K562 (cell line): ENCODE measurements around the gene DNASE1L1. TPM values are rescaled to one million over a fixed set of nuclear protein-coding genes. Genes with fewer than 3 reads are reported as not detected.
A peak's percentile ranks its signal among the peaks of the same experiment; 100 is the strongest.

Source experiments
- ATAC-seq: fragments of 200-7000 bp; cut with Tn5 transposase; 3 replicates; pipeline ENCODE4 v1.9.1; 2020; ENCODE audit warnings: moderate library complexity
- BruUV-seq: library from RNA; stranded (reverse); fragments of 400-500 nt; replicated peaks from 2 replicates; lab custom pipeline; 2021; lab: Mats Ljungman, UMichigan
- CTCF ChIA-PET: fragments of 300-600 bp; formaldehyde crosslinking; extraction: SDS; loops from one replicate; lab custom pipeline; 2021; ENCODE audit warnings: low intra/inter-chr PET ratio; lab: Yijun Ruan, JAX
- POLR2A ChIA-PET: fragments of 300-600, 350-650 bp; sonication (Branson Sonifier 250); formaldehyde crosslinking; extraction: SDS; loops from one replicate; lab custom pipeline; 2021; ENCODE audit warnings: antibody characterized with exemption, inconsistent platforms; lab: Yijun Ruan, JAX
- DNase-seq, 4 experiments: peaks; one replicate each; pipeline versions ENCODE4 v3.0.0 to v3.0.0-alpha.2; 2011 to 2018; ENCODE audit warnings: low spot score in 3 of 4, mixed read lengths in 3 of 4; ENCODE audit errors: extremely low read depth in 1 of 4
- FAIRE-seq: peaks from 2 replicates; lab custom pipeline; 2011; peaks lifted over from hg19 to GRCh38; lab: Jason Lieb, UNC
- H2AFZ ChIP-seq: 2 replicates; pipeline ENCODE4 v1.6.0; 2011; ENCODE audit warnings: low read depth, low read length, control low read depth, inconsistent platforms
- H3K27ac ChIP-seq: fragments of 200-600 bp; 3 replicates; pipeline ENCODE4 v1.8.0; 2011; ENCODE audit warnings: low read depth, mild to moderate bottlenecking, control low read depth, inconsistent platforms, low read length, moderate library complexity, mixed read lengths; ENCODE audit errors: extremely low read depth
- H3K27me3 ChIP-seq, 2 experiments: fragments of 300-600 bp in 1 of 2; 2 replicates in 1 of 2; 3 replicates in 1 of 2; pipeline versions ENCODE4 v1.6.0 to v1.8.0; 2011; ENCODE audit warnings: inconsistent platforms in 2 of 2, low read length in 2 of 2, mild to moderate bottlenecking in 1 of 2, mixed read lengths in 1 of 2, moderate library complexity in 1 of 2; ENCODE audit not compliant: control insufficient read depth in 2 of 2, insufficient read depth in 2 of 2
- H3K36me3 ChIP-seq: fragments of 300-600 bp; 3 replicates; pipeline ENCODE4 v1.8.0; 2011; ENCODE audit warnings: mild to moderate bottlenecking, low read length, inconsistent platforms; ENCODE audit not compliant: control insufficient read depth, insufficient read depth
- H3K4me1 ChIP-seq, 2 experiments: fragments of 200-600 bp in 1 of 2; replicated peaks in 1 of 2; 2 replicates in 1 of 2; 3 replicates in 1 of 2; pipeline versions ENCODE4 v1.5.1 to v1.8.0; 2011; ENCODE audit warnings: inconsistent platforms in 2 of 2, low read length in 2 of 2, mild to moderate bottlenecking in 1 of 2, mixed read lengths in 1 of 2, moderate library complexity in 1 of 2; ENCODE audit not compliant: control insufficient read depth in 2 of 2, insufficient read depth in 2 of 2
- H3K4me2 ChIP-seq: 2 replicates; pipeline ENCODE4 v1.6.1; 2011; ENCODE audit warnings: low read length, control low read depth, inconsistent platforms, mixed read lengths; ENCODE audit not compliant: insufficient read depth
- H3K4me3 ChIP-seq: fragments of 200-600 bp; sonication (generic), shearing (Covaris generic); 2 replicates; pipeline ENCODE4 v1.5.1; 2016; ENCODE audit warnings: control low read depth, inconsistent platforms
- H3K79me2 ChIP-seq: fragments of 200-600 bp; 3 replicates; pipeline ENCODE4 v1.8.0; 2011; ENCODE audit warnings: low read length, inconsistent platforms; ENCODE audit not compliant: control insufficient read depth, insufficient read depth
- H3K9ac ChIP-seq, 2 experiments: 2 replicates each; pipeline versions ENCODE4 v1.6.0 to v1.6.1; 2011; ENCODE audit warnings: low read depth in 2 of 2, low read length in 2 of 2, control low read depth in 1 of 2, inconsistent platforms in 1 of 2, mild to moderate bottlenecking in 1 of 2, mixed read lengths in 1 of 2; ENCODE audit not compliant: insufficient read depth in 1 of 2
- H3K9me1 ChIP-seq: one replicate; pipeline ENCODE4 v1.6.0; 2011; ENCODE audit warnings: inconsistent platforms, mild to moderate bottlenecking, low read length, moderate library complexity; ENCODE audit not compliant: control insufficient read depth, insufficient read depth
- H3K9me3 ChIP-seq: replicated peaks from 2 replicates; pipeline ENCODE4 v1.5.1; 2011; ENCODE audit warnings: low read depth, low read length, inconsistent platforms; ENCODE audit not compliant: control insufficient read depth, insufficient read depth
- H4K20me1 ChIP-seq: replicated peaks from 2 replicates; pipeline ENCODE4 v1.6.1; 2011; ENCODE audit warnings: low read length, inconsistent platforms, mixed read lengths; ENCODE audit not compliant: control insufficient read depth, insufficient read depth
- ATF1 ChIP-seq, 2 experiments: fragments of 450-650 bp in 1 of 2; IDR thresholded peaks; 2 replicates each; pipeline ENCODE4 v1.6.1; 2016; ENCODE audit warnings: missing compliant biosample characterization in 1 of 2, missing genetic modification characterization in 1 of 2
- CREM ChIP-seq: IDR thresholded peaks from 2 replicates; pipeline ENCODE4 v1.6.1; 2014; ENCODE audit warnings: antibody characterized with exemption, low read depth
- ELF1 ChIP-seq: fragments of 200-800 bp; sonication (Bioruptor generic); IDR thresholded peaks from 2 replicates; pipeline ENCODE4 v1.6.1; 2016; ENCODE audit warnings: missing genetic modification characterization, missing compliant biosample characterization
- FOXJ3 ChIP-seq: sonication (generic); formaldehyde crosslinking; IDR thresholded peaks from 2 replicates; pipeline ENCODE4 v1.4.0; 2020; ENCODE audit warnings: mild to moderate bottlenecking, missing genetic modification reagents
- KAT2B ChIP-seq: IDR thresholded peaks from one replicate; pipeline ENCODE4 v1.6.1; 2012; ENCODE audit warnings: low read depth, mild to moderate bottlenecking, control low read depth, inconsistent platforms, low read length, moderate library complexity
- SPI1 ChIP-seq: IDR thresholded peaks from 2 replicates; pipeline ENCODE4 v1.6.1; 2011; ENCODE audit warnings: low read depth, low read length, control low read depth, borderline replicate concordance
- ZNF384 ChIP-seq: IDR thresholded peaks from 2 replicates; pipeline ENCODE4 v1.6.1; 2012; ENCODE audit warnings: low read depth, low read length, improper control_type of control experiment
- ZNF699 ChIP-seq: fragments of 250-450 bp; sonication (Bioruptor Pico); IDR thresholded peaks from 2 replicates; pipeline ENCODE4 v1.8.0; 2021; ENCODE audit warnings: mild to moderate bottlenecking, moderate library complexity; ENCODE audit not compliant: insufficient replicate concordance
- WGBS: fragments of 100-300 bp; shearing (Covaris generic); methylation state at CpG from one replicate; pipeline ENCODE4 v1.1.6; 2016; ENCODE audit warnings: low coverage, mixed read lengths; ENCODE audit not compliant: insufficient coverage; ENCODE audit errors: missing lambda C conversion rate; 5-methylcytosine and 5-hydroxymethylcytosine counted together
- in situ Hi-C: fragments of 300-500 bp; cut with MboI; formaldehyde crosslinking; loops from 4 replicates; pipeline ENCODE4 v1.15.0; 2018; ENCODE audit warnings: inconsistent platforms, mixed read lengths
- intact Hi-C: fragments of 100-400 bp; cut with micrococcal nuclease; formaldehyde crosslinking; loops from 2 replicates; pipeline ENCODE4 v1.14.2; 2022
- polyA plus RNA-seq, 8 experiments: library from polyadenylated mRNA; depleted of rRNA in 4 of 8; stranded (reverse) in 5 of 8; unstranded in 3 of 8; fragments of >200 nt; fragmentation: Nextera tagmentation in 2 of 8; fragmentation: Illumina TruSeq in 1 of 8; extraction: Ambion mirVana in 2 of 8; extraction: Trizol in 1 of 8; gene quantifications; 2 replicates each; pipeline versions ENCODE4 v1.2.1 to v1.2.3, GENCODE V29; 2011 to 2014; ENCODE audit warnings: inconsistent platforms in 1 of 8, missing spikeins in 1 of 8
- total RNA-seq, 7 experiments: library from RNA; depleted of rRNA in 6 of 7; stranded (reverse); fragments of >200 nt in 6 of 7; fragmentation: Illumina TruSeq in 2 of 7; extraction: Trizol in 2 of 7; gene quantifications; 2 replicates each; pipeline versions ENCODE4 v1.2.1 to v1.2.3, GENCODE V29; 2011 to 2021; ENCODE audit warnings: low replicate concordance in 1 of 7
- TF ChIP-seq, protein P1 (sequence below): fragments of 450-650 bp; IDR thresholded peaks from 2 replicates; pipeline ENCODE4 v1.6.1; 2016; ENCODE audit warnings: mild to moderate bottlenecking, moderate library complexity

DNASE1L1 gene
- total and polyA plus RNA-seq, 9 of the 15 experiments (the other 6 are each of a cell fraction or from before 2014, with no cell fraction given) = 0.73 to 12.6 (median 7.9) TPM

DNA sequence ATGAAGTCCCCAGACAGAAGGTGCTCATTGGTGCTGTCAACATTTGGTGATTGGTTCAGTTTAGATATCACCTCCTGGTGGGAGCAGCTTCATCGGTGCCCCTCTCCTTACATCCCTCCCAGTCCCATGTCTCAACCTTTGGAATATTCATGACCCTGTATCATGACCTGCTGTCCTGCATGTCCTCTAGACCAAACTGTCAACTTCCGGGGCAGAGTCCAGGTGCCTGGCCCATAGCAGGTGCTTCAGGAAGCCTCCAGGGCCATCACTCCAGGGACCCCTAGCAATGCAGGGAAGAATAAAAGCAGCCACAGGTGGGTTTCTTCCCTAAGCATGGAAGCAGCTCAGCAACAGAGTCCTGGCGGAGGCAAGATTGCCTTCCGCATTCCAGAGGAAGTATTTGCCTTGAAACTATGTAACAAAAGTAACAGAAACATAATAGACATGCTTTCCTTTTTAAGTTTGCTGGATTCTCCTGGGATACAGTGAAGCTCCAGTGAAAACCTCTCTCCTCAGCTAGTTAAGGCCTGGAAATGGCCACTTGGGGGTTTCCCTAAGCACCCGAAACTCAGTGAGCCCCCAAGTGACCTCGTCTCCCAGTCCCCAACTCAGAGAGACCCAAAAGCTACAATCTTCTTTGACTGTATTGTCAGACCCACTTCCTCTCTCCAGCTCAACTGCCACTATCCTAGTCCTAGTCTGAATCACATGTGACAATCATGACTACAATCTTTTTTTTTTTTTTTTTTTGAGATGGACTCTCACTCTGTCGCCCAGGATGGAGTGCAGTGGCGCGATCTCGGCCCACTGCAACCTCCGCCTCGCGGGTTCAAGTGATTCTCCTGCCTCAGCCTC lies 18.1 kb upstream of the DNASE1L1 start:
- WGBS = 78% methylated on average over 4 of the region's 13 CpGs
- in situ Hi-C loops = no loop called here
- H2AFZ ChIP-seq = 0 out of 2 replicates have a peak overlapping the region, but pooled peaks have one; percentile 35
- H4K20me1 ChIP-seq = no peaks in the 10 kb centered on the region
- H3K4me2 ChIP-seq = peak overlapping the region; percentile 20; the same call in 1 of the 2 replicates
- peak overlapping the region in 1 of 2 experiments; percentile 19; a peak in 1 of 4 replicates for H3K9ac ChIP-seq
- no peaks in the 10 kb centered on the region for H3K27me3 ChIP-seq
- peaks cover 35% of the 10 kb centered on the region for H3K79me2 ChIP-seq
- H3K36me3 ChIP-seq = peaks cover 18% of the 10 kb centered on the region; the same call in 2 of the 3 replicates
- H3K9me1 ChIP-seq = no peaks in the 10 kb centered on the region
- H3K27ac ChIP-seq = peak overlapping the region; percentile 21; the same call in 2 of the 3 replicates
- H3K4me3 ChIP-seq = no peak overlapping the region
- no TSS peak for BruUV-seq
- H3K4me1 ChIP-seq = peaks cover 27 to 42% of the 10 kb centered on the region in 2 experiments; a peak in 4 of 5 replicates
- H3K9me3 ChIP-seq = no peaks in the 10 kb centered on the region
- no peak for TF ChIP-seq KAT2B
- peak; percentile 78 for TF ChIP-seq SPI1
- TF ChIP-seq, protein P1, sequence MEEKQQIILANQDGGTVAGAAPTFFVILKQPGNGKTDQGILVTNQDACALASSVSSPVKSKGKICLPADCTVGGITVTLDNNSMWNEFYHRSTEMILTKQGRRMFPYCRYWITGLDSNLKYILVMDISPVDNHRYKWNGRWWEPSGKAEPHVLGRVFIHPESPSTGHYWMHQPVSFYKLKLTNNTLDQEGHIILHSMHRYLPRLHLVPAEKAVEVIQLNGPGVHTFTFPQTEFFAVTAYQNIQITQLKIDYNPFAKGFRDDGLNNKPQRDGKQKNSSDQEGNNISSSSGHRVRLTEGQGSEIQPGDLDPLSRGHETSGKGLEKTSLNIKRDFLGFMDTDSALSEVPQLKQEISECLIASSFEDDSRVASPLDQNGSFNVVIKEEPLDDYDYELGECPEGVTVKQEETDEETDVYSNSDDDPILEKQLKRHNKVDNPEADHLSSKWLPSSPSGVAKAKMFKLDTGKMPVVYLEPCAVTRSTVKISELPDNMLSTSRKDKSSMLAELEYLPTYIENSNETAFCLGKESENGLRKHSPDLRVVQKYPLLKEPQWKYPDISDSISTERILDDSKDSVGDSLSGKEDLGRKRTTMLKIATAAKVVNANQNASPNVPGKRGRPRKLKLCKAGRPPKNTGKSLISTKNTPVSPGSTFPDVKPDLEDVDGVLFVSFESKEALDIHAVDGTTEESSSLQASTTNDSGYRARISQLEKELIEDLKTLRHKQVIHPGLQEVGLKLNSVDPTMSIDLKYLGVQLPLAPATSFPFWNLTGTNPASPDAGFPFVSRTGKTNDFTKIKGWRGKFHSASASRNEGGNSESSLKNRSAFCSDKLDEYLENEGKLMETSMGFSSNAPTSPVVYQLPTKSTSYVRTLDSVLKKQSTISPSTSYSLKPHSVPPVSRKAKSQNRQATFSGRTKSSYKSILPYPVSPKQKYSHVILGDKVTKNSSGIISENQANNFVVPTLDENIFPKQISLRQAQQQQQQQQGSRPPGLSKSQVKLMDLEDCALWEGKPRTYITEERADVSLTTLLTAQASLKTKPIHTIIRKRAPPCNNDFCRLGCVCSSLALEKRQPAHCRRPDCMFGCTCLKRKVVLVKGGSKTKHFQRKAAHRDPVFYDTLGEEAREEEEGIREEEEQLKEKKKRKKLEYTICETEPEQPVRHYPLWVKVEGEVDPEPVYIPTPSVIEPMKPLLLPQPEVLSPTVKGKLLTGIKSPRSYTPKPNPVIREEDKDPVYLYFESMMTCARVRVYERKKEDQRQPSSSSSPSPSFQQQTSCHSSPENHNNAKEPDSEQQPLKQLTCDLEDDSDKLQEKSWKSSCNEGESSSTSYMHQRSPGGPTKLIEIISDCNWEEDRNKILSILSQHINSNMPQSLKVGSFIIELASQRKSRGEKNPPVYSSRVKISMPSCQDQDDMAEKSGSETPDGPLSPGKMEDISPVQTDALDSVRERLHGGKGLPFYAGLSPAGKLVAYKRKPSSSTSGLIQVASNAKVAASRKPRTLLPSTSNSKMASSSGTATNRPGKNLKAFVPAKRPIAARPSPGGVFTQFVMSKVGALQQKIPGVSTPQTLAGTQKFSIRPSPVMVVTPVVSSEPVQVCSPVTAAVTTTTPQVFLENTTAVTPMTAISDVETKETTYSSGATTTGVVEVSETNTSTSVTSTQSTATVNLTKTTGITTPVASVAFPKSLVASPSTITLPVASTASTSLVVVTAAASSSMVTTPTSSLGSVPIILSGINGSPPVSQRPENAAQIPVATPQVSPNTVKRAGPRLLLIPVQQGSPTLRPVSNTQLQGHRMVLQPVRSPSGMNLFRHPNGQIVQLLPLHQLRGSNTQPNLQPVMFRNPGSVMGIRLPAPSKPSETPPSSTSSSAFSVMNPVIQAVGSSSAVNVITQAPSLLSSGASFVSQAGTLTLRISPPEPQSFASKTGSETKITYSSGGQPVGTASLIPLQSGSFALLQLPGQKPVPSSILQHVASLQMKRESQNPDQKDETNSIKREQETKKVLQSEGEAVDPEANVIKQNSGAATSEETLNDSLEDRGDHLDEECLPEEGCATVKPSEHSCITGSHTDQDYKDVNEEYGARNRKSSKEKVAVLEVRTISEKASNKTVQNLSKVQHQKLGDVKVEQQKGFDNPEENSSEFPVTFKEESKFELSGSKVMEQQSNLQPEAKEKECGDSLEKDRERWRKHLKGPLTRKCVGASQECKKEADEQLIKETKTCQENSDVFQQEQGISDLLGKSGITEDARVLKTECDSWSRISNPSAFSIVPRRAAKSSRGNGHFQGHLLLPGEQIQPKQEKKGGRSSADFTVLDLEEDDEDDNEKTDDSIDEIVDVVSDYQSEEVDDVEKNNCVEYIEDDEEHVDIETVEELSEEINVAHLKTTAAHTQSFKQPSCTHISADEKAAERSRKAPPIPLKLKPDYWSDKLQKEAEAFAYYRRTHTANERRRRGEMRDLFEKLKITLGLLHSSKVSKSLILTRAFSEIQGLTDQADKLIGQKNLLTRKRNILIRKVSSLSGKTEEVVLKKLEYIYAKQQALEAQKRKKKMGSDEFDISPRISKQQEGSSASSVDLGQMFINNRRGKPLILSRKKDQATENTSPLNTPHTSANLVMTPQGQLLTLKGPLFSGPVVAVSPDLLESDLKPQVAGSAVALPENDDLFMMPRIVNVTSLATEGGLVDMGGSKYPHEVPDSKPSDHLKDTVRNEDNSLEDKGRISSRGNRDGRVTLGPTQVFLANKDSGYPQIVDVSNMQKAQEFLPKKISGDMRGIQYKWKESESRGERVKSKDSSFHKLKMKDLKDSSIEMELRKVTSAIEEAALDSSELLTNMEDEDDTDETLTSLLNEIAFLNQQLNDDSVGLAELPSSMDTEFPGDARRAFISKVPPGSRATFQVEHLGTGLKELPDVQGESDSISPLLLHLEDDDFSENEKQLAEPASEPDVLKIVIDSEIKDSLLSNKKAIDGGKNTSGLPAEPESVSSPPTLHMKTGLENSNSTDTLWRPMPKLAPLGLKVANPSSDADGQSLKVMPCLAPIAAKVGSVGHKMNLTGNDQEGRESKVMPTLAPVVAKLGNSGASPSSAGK = no peak
- TF ChIP-seq FOXJ3 = no peak
- peak; percentile 30 for TF ChIP-seq ZNF384
- TF ChIP-seq CREM = no peak
- no peak for TF ChIP-seq ATF1 (CRISPR knock-in tag; IDR thresholded peaks at IDR 0.05)
- TF ChIP-seq ATF1 (tag; IDR thresholded peaks at IDR 0.05) = no peak
- TF ChIP-seq ZNF699 (CRISPR knock-in tag) = no peak
- TF ChIP-seq ELF1 (tag) = no peak
- DNase-seq = no peak
- intact Hi-C loops = loop anchor here (5.0 kb wide), 2 partner anchors 50 to 100 kb away; partner anchors contain the start of gene LAGE3
- ChIA-PET CTCF (interaction anchor here (1.1 kb wide), 1 partner anchor 106 kb away, joined by 4 read pairs; no protein-coding TSS in a partner anchor), POLR2A (interaction anchor here (0.7 to 2.1 kb wide), 5 partner anchors 11 to 63 kb away, joined by 3 to 26 read pairs (median 4); partner anchors contain the start of genes RPL10 and SLC10A3)
- FAIRE-seq = no peak
- ATAC-seq = no peak
